Neural progenitor cell (in vitro differentiated cells): ENCODE data around the gene GOT1. TPM values are rescaled to one million over a fixed set of nuclear protein-coding genes. Genes with fewer than 3 reads are reported as not detected.

Experiments
- DNase-seq: peaks from one replicate; pipeline ENCODE4 v3.0.0-alpha.2; 2016; ENCODE audit warnings: low spot score
- H2AFZ ChIP-seq: fragments of 200-600 bp; sonication (generic); replicated peaks from 2 replicates; pipeline ENCODE4 v1.6.1; 2016; ENCODE audit warnings: antibody characterized with exemption
- H3F3A ChIP-seq: fragments of 200-600 bp; sonication (generic); 2 replicates; pipeline ENCODE4 v1.6.1; 2016; ENCODE audit warnings: antibody characterized with exemption, low read depth
- H3K27ac ChIP-seq: fragments of 200-600 bp; sonication (generic); 2 replicates; pipeline ENCODE4 v1.5.1; 2016; ENCODE audit warnings: mild to moderate bottlenecking
- H3K27me3 ChIP-seq: fragments of 200-600 bp; sonication (generic); 2 replicates; pipeline ENCODE4 v1.6.1; 2016; ENCODE audit warnings: mild to moderate bottlenecking, moderate library complexity
- H3K36me3 ChIP-seq: fragments of 200-600 bp; sonication (generic); 2 replicates; pipeline ENCODE4 v1.5.1; 2016
- H3K4me1 ChIP-seq: fragments of 200-600 bp; sonication (generic); 2 replicates; pipeline ENCODE4 v1.6.1; 2016; ENCODE audit warnings: mixed run types
- H3K4me2 ChIP-seq: fragments of 200-600 bp; sonication (generic); 2 replicates; pipeline ENCODE4 v1.6.1; 2016
- H3K4me3 ChIP-seq: fragments of 200-600 bp; sonication (generic); 2 replicates; pipeline ENCODE4 v1.5.1; 2016
- H3K79me2 ChIP-seq: fragments of 200-600 bp; sonication (generic); 2 replicates; pipeline ENCODE4 v1.6.1; 2016; ENCODE audit warnings: low read depth
- H3K9ac ChIP-seq: fragments of 200-600 bp; sonication (generic); 2 replicates; pipeline ENCODE4 v1.6.1; 2016
- H3K9me3 ChIP-seq: fragments of 200-600 bp; sonication (generic); 2 replicates; pipeline ENCODE4 v1.5.1; 2016; ENCODE audit warnings: low read depth
- H4K20me1 ChIP-seq: fragments of 200-600 bp; sonication (generic); 2 replicates; pipeline ENCODE4 v1.6.1; 2016; ENCODE audit warnings: low read depth
- H3K27ac Mint-ChIP-seq: 3 replicates; pipeline ENCODE4 v1.8.0; 2021; ENCODE audit warnings: mixed read lengths
- H3K27me3 Mint-ChIP-seq: 2 replicates; pipeline ENCODE4 v1.8.0; 2022; ENCODE audit warnings: low read depth, mild to moderate bottlenecking, inconsistent platforms, moderate library complexity, mixed read lengths; ENCODE audit not compliant: insufficient read depth
- H3K36me3 Mint-ChIP-seq: 3 replicates; pipeline ENCODE4 v1.8.0; 2021; ENCODE audit warnings: mixed read lengths
- H3K4me1 Mint-ChIP-seq: 3 replicates; pipeline ENCODE4 v1.8.0; 2021; ENCODE audit warnings: mixed read lengths
- H3K4me3 Mint-ChIP-seq: 3 replicates; pipeline ENCODE4 v1.8.0; 2021; ENCODE audit warnings: mild to moderate bottlenecking, moderate library complexity, mixed read lengths
- H3K9me3 Mint-ChIP-seq: 3 replicates; pipeline ENCODE4 v1.8.0; 2020; ENCODE audit warnings: mixed read lengths
- CTCF ChIP-seq: fragments of 200-600 bp; sonication (generic); IDR thresholded peaks from 2 replicates; pipeline ENCODE4 v1.5.1; 2017; ENCODE audit warnings: antibody characterized with exemption, mild to moderate bottlenecking
- EZH2 ChIP-seq: fragments of 200-600 bp; sonication (generic); IDR thresholded peaks from 2 replicates; pipeline ENCODE4 v1.6.1; 2017; ENCODE audit warnings: antibody characterized with exemption, mild to moderate bottlenecking, moderate library complexity
- EZH2phosphoT487 ChIP-seq: fragments of 200-600 bp; sonication (generic); IDR thresholded peaks from 2 replicates; pipeline ENCODE4 v1.6.1; 2017; ENCODE audit warnings: antibody characterized with exemption
- total RNA-seq: library from RNA; depleted of rRNA; stranded (reverse); fragments of >200 nt; gene quantifications from 2 replicates; pipeline ENCODE4 v1.2.3, GENCODE V29; 2015; ENCODE audit warnings: low replicate concordance

The GOT1 gene
- total RNA-seq, 1 donor from 2014 or later = 36.1 TPM

GRCh38 chr10:99435986-99436638, 5.7 kb upstream of the GOT1 start:
- H3K27ac ChIP-seq = no peak overlapping the region
- H3K9me3 Mint-ChIP-seq = no peaks in the 10 kb centered on the region
- peak; percentile 78 for TF ChIP-seq CTCF
- no peak for TF ChIP-seq EZH2phosphoT487
- TF ChIP-seq EZH2 = no peak

DNA sequence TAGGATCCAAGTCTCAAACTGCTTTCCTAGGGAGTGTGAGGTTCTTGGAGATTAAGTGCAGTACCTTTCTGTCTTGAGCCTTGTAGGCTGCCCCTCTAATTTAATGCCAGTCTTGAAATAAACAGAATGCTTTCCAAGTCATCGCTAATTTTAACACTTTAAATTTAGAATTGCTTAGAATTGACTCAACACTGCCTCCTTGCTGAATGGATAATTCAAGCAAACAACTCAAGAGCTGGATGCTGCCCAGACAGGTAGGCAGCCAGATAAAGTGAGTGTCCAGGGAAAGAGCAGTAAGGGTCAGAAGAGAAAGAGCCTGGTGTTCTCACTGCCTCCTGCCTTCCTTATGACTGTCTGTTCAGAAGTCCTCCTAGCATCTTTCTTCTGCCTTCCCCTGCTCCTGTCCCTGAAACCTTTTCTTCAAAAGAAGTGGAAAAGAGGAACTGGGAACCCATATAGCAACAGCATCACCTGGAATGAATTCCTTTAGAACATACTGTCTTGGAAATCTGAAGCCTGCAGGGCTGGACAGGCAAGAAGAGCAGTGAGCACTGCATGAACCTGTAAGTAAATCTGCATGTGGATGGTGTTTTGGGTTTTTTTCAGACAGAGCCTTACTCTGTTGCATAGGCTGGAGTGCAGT, 3.1 kb upstream of the GOT1 start:
- Histone ChIP-seq H3K4me2 (no peak overlapping the region), H4K20me1 (no peaks in the 10 kb centered on the region), H3K9ac (no peak overlapping the region), H3F3A (peaks cover 3% of the 10 kb centered on the region), H3K4me3 (no peak overlapping the region), H3K4me1 (peaks cover 4% of the 10 kb centered on the region), H3K79me2 (peaks cover 36% of the 10 kb centered on the region), H3K36me3 (no peaks in the 10 kb centered on the region), H3K27me3 (no peaks in the 10 kb centered on the region), H2AFZ (no peak overlapping the region), H3K27ac (no peak overlapping the region), H3K9me3 (no peaks in the 10 kb centered on the region)
- Mint-ChIP-seq H3K27ac (no peak overlapping the region), H3K27me3 (peaks cover 2% of the 10 kb centered on the region), H3K4me1 (peaks cover 18% of the 10 kb centered on the region), H3K36me3 (peaks cover 3% of the 10 kb centered on the region), H3K4me3 (no peak overlapping the region), H3K9me3 (no peaks in the 10 kb centered on the region)
- DNase-seq = no peak
- no peak for TF ChIP-seq EZH2phosphoT487
- TF ChIP-seq CTCF = peak; percentile 26

More at GRCh38 chr10:99435986-99436638, 5.7 kb upstream of the GOT1 start:
- peak; percentile 48 for DNase-seq
- Mint-ChIP-seq H3K4me3 (no peak overlapping the region), H3K36me3 (peaks cover 3% of the 10 kb centered on the region), H3K27ac (no peak overlapping the region), H3K4me1 (peaks cover 10% of the 10 kb centered on the region), H3K27me3 (peaks cover 2% of the 10 kb centered on the region)
- Histone ChIP-seq H3K27me3 (no peaks in the 10 kb centered on the region), H4K20me1 (no peaks in the 10 kb centered on the region), H3F3A (peaks cover 3% of the 10 kb centered on the region), H3K4me1 (no peaks in the 10 kb centered on the region), H3K4me3 (no peak overlapping the region), H3K4me2 (no peak overlapping the region), H3K9ac (no peak overlapping the region), H3K79me2 (peaks cover 16% of the 10 kb centered on the region), H2AFZ (no peak overlapping the region), H3K9me3 (no peaks in the 10 kb centered on the region), H3K36me3 (no peaks in the 10 kb centered on the region)

GRCh38 chr10:99432881-99433280, 2.5 kb upstream of the GOT1 start:
- Histone ChIP-seq H3K36me3 (no peaks in the 10 kb centered on the region), H3K4me2 (no peak overlapping the region), H3F3A (peaks cover 3% of the 10 kb centered on the region), H3K9me3 (no peaks in the 10 kb centered on the region), H3K79me2 (peaks cover 42% of the 10 kb centered on the region), H3K27ac (no peak overlapping the region), H4K20me1 (no peaks in the 10 kb centered on the region), H2AFZ (no peak overlapping the region), H3K27me3 (no peaks in the 10 kb centered on the region), H3K9ac (no peak overlapping the region), H3K4me1 (peaks cover 4% of the 10 kb centered on the region), H3K4me3 (no peak overlapping the region)
- H3K4me1 Mint-ChIP-seq = peaks cover 18% of the 10 kb centered on the region
- H3K9me3 Mint-ChIP-seq = no peaks in the 10 kb centered on the region
- H3K36me3 Mint-ChIP-seq = peaks cover 3% of the 10 kb centered on the region
- peak overlapping the region; percentile 99 for H3K4me3 Mint-ChIP-seq
- H3K27ac Mint-ChIP-seq = no peak overlapping the region
- H3K27me3 Mint-ChIP-seq = peaks cover 2% of the 10 kb centered on the region
- no peak for TF ChIP-seq EZH2
- no peak for TF ChIP-seq CTCF
- no peak for TF ChIP-seq EZH2phosphoT487
- DNase-seq = no peak
